Measurements from ENCODE around the gene MLLT3.
A peak's percentile ranks its signal among the peaks of the same experiment; 100 is the strongest.

Gene MLLT3

GRCh38 chr9:20632705-20633104 lies 10.4 kb upstream of the MLLT3 start:
- in situ Hi-C loops (cut with HindIII; ENCODE audit: low sequenced_read_pairs), result no loop called here
- no peak overlapping the region for H3K4me3 ChIP-seq (ENCODE audit: low read depth, low read length)
- no peak for DNase-seq (ENCODE audit: low read depth, low spot score)
- no peak for TF ChIP-seq CTCF (IDR thresholded peaks at IDR 0.05; ENCODE audit: low read depth, low read length)

- no peak overlapping the region for H3K4me3 ChIP-seq (ENCODE audit: low read depth, low read length)
- no peak for DNase-seq (ENCODE audit: low read depth, low spot score)
- in situ Hi-C loops (cut with HindIII; ENCODE audit: low sequenced_read_pairs), result no loop called here
- no peak for TF ChIP-seq CTCF (IDR thresholded peaks at IDR 0.05; ENCODE audit: low read depth, low read length)
Measured at GRCh38 chr9:20630241-20630943, 8.1 kb upstream of the MLLT3 start.

- in situ Hi-C loops (cut with HindIII; ENCODE audit: low sequenced_read_pairs), result no loop called here
- peak overlapping the region; percentile 91 for H3K4me3 ChIP-seq (ENCODE audit: low read depth, low read length)
- no peak for TF ChIP-seq CTCF (IDR thresholded peaks at IDR 0.05; ENCODE audit: low read depth, low read length)
- no peak for DNase-seq (ENCODE audit: low read depth, low spot score)
Measured at GRCh38 chr9:20625003-20625349, 2.7 kb upstream of the MLLT3 start.

- peak; percentile 81 for DNase-seq (ENCODE audit: low read depth, low spot score)
- peak; percentile 76 for TF ChIP-seq CTCF (IDR thresholded peaks at IDR 0.05; ENCODE audit: low read depth, low read length)
- H3K4me3 ChIP-seq (ENCODE audit: low read depth, low read length), result peak overlapping the region; percentile 91
- in situ Hi-C loops (cut with HindIII; ENCODE audit: low sequenced_read_pairs), result no loop called here
Measured at GRCh38 chr9:20624201-20625002, 2.1 kb upstream of the MLLT3 start.

- TF ChIP-seq CTCF (IDR thresholded peaks at IDR 0.05; ENCODE audit: low read depth, low read length), result no peak
- DNase-seq (ENCODE audit: low read depth, low spot score), result no peak
- H3K4me3 ChIP-seq (ENCODE audit: low read depth, low read length), result peak overlapping the region; percentile 91
- in situ Hi-C loops (cut with HindIII; ENCODE audit: low sequenced_read_pairs), result no loop called here
Measured at GRCh38 chr9:20623748-20624124, 1.4 kb upstream of the MLLT3 start.

GRCh38 chr9:20623021-20623747 lies 885 bp upstream of the MLLT3 start:
- in situ Hi-C loops (cut with HindIII; ENCODE audit: low sequenced_read_pairs), result no loop called here
- peak overlapping the region; percentile 91 for H3K4me3 ChIP-seq (ENCODE audit: low read depth, low read length)
- DNase-seq (ENCODE audit: low read depth, low spot score), result no peak
- TF ChIP-seq CTCF (IDR thresholded peaks at IDR 0.05; ENCODE audit: low read depth, low read length), result no peak
